PC-3 (cell line): ENCODE measurements around the gene UTP3. TPM values are rescaled to one million over a fixed set of nuclear protein-coding genes. Genes with fewer than 3 reads are reported as not detected.

Source experiments
- ATAC-seq: fragments of 200-7000 bp; cut with Tn5 transposase; 2 replicates; pipeline ENCODE4 v1.9.1; 2020; ENCODE audit warnings: mild to moderate bottlenecking, moderate library complexity
- BruUV-seq: library from RNA; stranded (reverse); fragments of 400-500 nt; replicated peaks from 2 replicates; lab custom pipeline; 2021; lab: Mats Ljungman, UMichigan
- CTCF ChIA-PET: fragments of 300-600 bp; sonication (Branson Sonifier 250); formaldehyde crosslinking; loops from one replicate; lab custom pipeline; 2022; ENCODE audit warnings: antibody characterized with exemption; lab: Charles Lee
- POLR2A ChIA-PET: fragments of 300-600 bp; sonication (Branson Sonifier 250); formaldehyde crosslinking; loops from one replicate; lab custom pipeline; 2022; ENCODE audit warnings: antibody characterized with exemption; ENCODE audit not compliant: unreplicated experiment; lab: Charles Lee
- DNase-seq: peaks from one replicate; pipeline ENCODE4 v3.0.0-alpha.2; 2015
- H2AFZ ChIP-seq: fragments of 300-600 bp; sonication (generic); 2 replicates; pipeline ENCODE4 v1.6.0; 2016; ENCODE audit warnings: antibody characterized with exemption, low read length
- H3F3A ChIP-seq: fragments of 300-600 bp; sonication (generic); one replicate; pipeline ENCODE4 v1.6.0; 2017; ENCODE audit warnings: antibody characterized with exemption, low read length, control low read depth, mild to moderate bottlenecking; ENCODE audit not compliant: unreplicated experiment
- H3K27ac ChIP-seq: fragments of 300-600 bp; sonication (generic); 2 replicates; pipeline ENCODE4 v1.5.1; 2016; ENCODE audit warnings: mild to moderate bottlenecking, low read length
- H3K27me3 ChIP-seq: fragments of 300-600 bp; sonication (generic); 2 replicates; pipeline ENCODE4 v1.6.1; 2016; ENCODE audit warnings: low read length, mixed read lengths
- H3K36me3 ChIP-seq: fragments of 300-600 bp; sonication (generic); 2 replicates; pipeline ENCODE4 v1.6.1; 2016; ENCODE audit warnings: low read depth, mixed run types, low read length, mixed read lengths
- H3K4me1 ChIP-seq: fragments of 300-600 bp; sonication (generic); 2 replicates; pipeline ENCODE4 v1.5.1; 2016; ENCODE audit warnings: low read length; ENCODE audit not compliant: insufficient read depth
- H3K4me2 ChIP-seq: fragments of 300-600 bp; sonication (generic); 2 replicates; pipeline ENCODE4 v1.6.0; 2016; ENCODE audit warnings: low read length
- H3K4me3 ChIP-seq: fragments of 300-600 bp; sonication (generic); 2 replicates; pipeline ENCODE4 v1.5.1; 2016; ENCODE audit warnings: mild to moderate bottlenecking, low read length, mixed read lengths
- H3K79me2 ChIP-seq: fragments of 300-600 bp; sonication (generic); 2 replicates; pipeline ENCODE4 v1.6.1; 2017; ENCODE audit warnings: low read length, mixed read lengths
- H3K9ac ChIP-seq: fragments of 300-600 bp; sonication (generic); 2 replicates; pipeline ENCODE4 v1.6.0; 2016; ENCODE audit warnings: mild to moderate bottlenecking, low read length
- H3K9me2 ChIP-seq: fragments of 300-600 bp; sonication (generic); replicated peaks from 2 replicates; pipeline ENCODE4 v1.6.1; 2016; ENCODE audit warnings: mixed run types, low read length, mixed read lengths
- H3K9me3 ChIP-seq: fragments of 300-600 bp; sonication (generic); 2 replicates; pipeline ENCODE4 v1.6.1; 2016; ENCODE audit warnings: low read length, mixed read lengths
- H4K20me1 ChIP-seq: fragments of 300-600 bp; sonication (generic); 2 replicates; pipeline ENCODE4 v1.6.1; 2016; ENCODE audit warnings: low read length, mixed read lengths
- EZH2 ChIP-seq: fragments of 300-600 bp; sonication (generic); IDR thresholded peaks from one replicate; pipeline ENCODE4 v1.6.1; 2017; ENCODE audit warnings: antibody characterized with exemption, mild to moderate bottlenecking, low read length; ENCODE audit not compliant: unreplicated experiment
- EZH2phosphoT487 ChIP-seq: fragments of 300-600 bp; sonication (generic); IDR thresholded peaks from 2 replicates; pipeline ENCODE4 v1.6.1; 2018; ENCODE audit warnings: mild to moderate bottlenecking, antibody characterized with exemption, low read length, borderline replicate concordance
- intact Hi-C: fragments of 100-400 bp; cut with micrococcal nuclease; formaldehyde crosslinking; loops from 2 replicates; pipeline ENCODE4 v1.9.0; 2023
- total RNA-seq: library from RNA; depleted of rRNA; stranded (reverse); fragments of >200 nt; gene quantifications from 2 replicates; pipeline ENCODE4 v1.2.3, GENCODE V29; 2014
- TF ChIP-seq, protein P1 (sequence below): fragments of 300-600 bp; sonication (generic); conservative IDR thresholded peaks from 2 replicates; pipeline ENCODE4 v1.5.1; 2017; ENCODE audit warnings: antibody characterized with exemption, low read depth, mild to moderate bottlenecking, low read length

Gene UTP3
- total RNA-seq, 1 experiment from 2014 or later: 27.8 TPM

DNA sequence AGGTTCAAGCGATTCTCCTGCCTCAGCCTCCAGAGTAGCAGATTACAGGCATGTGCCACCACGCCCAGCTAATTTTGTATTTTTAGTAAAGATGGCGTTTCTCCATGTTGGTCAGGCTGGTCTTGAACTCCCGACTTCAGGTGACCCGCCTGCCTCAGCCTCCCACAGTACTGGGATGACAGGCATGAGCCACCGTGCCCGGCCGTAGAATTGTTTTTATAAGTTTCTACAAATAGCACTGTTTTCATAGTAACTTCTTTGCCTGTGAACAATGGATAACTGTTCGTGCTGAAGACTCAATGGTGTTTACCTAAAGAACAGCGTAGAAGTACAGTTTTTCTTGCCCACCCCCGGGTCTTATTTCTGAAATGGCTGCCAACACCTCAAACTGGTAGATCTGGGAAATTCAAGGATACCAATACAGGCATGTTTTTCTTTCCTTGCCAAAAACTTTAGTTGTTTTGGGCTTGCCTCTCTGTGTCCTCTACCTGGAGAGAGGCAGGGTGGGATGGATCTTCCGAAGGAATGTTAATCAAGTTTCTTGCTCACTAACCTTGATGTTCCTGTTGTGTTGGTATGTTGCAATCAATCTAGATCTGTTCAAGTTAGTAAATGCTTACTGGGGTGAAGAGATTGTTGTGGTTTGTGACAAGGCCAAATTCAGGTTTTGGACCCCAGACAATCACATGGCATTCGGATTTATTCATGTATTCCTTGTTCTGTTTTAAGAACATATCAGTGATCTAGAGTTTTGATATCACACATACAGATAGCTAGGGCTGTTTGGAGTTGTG lies 30.7 kb downstream of the UTP3 start:
- TF ChIP-seq EZH2 (no peak), EZH2phosphoT487 (no peak)
- TF ChIP-seq, protein P1, sequence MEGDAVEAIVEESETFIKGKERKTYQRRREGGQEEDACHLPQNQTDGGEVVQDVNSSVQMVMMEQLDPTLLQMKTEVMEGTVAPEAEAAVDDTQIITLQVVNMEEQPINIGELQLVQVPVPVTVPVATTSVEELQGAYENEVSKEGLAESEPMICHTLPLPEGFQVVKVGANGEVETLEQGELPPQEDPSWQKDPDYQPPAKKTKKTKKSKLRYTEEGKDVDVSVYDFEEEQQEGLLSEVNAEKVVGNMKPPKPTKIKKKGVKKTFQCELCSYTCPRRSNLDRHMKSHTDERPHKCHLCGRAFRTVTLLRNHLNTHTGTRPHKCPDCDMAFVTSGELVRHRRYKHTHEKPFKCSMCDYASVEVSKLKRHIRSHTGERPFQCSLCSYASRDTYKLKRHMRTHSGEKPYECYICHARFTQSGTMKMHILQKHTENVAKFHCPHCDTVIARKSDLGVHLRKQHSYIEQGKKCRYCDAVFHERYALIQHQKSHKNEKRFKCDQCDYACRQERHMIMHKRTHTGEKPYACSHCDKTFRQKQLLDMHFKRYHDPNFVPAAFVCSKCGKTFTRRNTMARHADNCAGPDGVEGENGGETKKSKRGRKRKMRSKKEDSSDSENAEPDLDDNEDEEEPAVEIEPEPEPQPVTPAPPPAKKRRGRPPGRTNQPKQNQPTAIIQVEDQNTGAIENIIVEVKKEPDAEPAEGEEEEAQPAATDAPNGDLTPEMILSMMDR: no peak
- no TSS peak for BruUV-seq
- intact Hi-C loops: no loop called here
- Histone ChIP-seq H3K4me1 (no peaks in the 10 kb centered on the region), H3K9me2 (no peaks in the 10 kb centered on the region), H3K9me3 (no peaks in the 10 kb centered on the region), H2AFZ (no peak overlapping the region), H3K9ac (no peak overlapping the region), H3K4me2 (no peak overlapping the region), H3K36me3 (no peaks in the 10 kb centered on the region), H3K4me3 (no peak overlapping the region), H3F3A (no peaks in the 10 kb centered on the region), H3K27ac (no peak overlapping the region), H3K79me2 (peaks cover 47% of the 10 kb centered on the region), H4K20me1 (no peaks in the 10 kb centered on the region), H3K27me3 (no peaks in the 10 kb centered on the region)
- DNase-seq (peak; percentile 39), ATAC-seq (no peak)
- CTCF ChIA-PET: no interaction called here
- POLR2A ChIA-PET: no interaction called here

DNA sequence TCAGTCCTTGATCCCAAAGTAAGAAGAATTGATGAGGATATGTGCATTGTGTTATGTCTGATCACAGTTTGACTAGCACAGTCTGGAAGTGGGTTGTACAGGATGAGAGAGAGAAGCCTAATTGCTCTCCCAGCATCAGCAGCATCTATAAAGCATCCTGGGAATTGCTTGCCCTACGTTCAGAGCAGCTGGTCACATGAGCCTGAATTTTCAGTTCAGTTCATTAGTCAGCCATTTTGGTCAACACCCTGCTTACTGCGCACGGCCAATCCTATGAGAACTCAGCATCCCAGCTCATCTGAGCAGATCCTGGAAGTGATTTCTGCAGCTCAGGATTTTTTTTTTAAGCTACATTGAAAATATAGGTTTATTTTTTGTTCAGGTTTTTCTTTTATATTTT lies 33.4 kb downstream of the UTP3 start, which contains the start of gene RUFY3:
Gene RUFY3 (plus strand): TSS at position 218 of the 400 bp plus-strand sequence. CDS start 610 bp downstream, outside the sequence.
- intact Hi-C loops: no loop called here
- no peak within 1 kb of the TSS for H3K4me3 ChIP-seq
- no peak within 1 kb of the TSS for H3K4me2 ChIP-seq
- no peaks in the 10 kb centered on the region for H3K9me3 ChIP-seq
- ChIA-PET CTCF (no interaction called here), POLR2A (no interaction called here)
- H2AFZ ChIP-seq: no peak within 1 kb of the TSS
- DNase-seq (no peak), ATAC-seq (no peak)
- TF ChIP-seq, protein P1: no peak
- no peak for TF ChIP-seq EZH2
- H3K9ac ChIP-seq: no peak within 1 kb of the TSS
- H3K4me1 ChIP-seq: no peaks in the 10 kb centered on the region
- H3K27me3 ChIP-seq: no peaks in the 10 kb centered on the region
- H3K36me3 ChIP-seq: no peaks in the 10 kb centered on the region
- no peaks in the 10 kb centered on the region for H3K9me2 ChIP-seq
- no peaks in the 10 kb centered on the region for H3F3A ChIP-seq
- BruUV-seq: no TSS peak
- no peaks in the 10 kb centered on the region for H4K20me1 ChIP-seq
- peaks cover 30% of the 10 kb centered on the region for H3K79me2 ChIP-seq
- no peak within 1 kb of the TSS for H3K27ac ChIP-seq
